Ramos (cell line): ENCODE measurements around the gene RILPL2.
"Not testable (repeated sequence)": the region's sequence is repeated elsewhere in the genome, so short reads cannot be mapped to it uniquely, and the experiment has no call there.

ENCODE experiments used
- in situ Hi-C: fragments of 300-500 bp; cut with MboI; formaldehyde crosslinking; loops from one replicate; pipeline ENCODE4 v1.14.3; 2022; ENCODE audit warnings: low sequenced_read_pairs; ENCODE audit not compliant: unreplicated experiment

Gene RILPL2, protein sequence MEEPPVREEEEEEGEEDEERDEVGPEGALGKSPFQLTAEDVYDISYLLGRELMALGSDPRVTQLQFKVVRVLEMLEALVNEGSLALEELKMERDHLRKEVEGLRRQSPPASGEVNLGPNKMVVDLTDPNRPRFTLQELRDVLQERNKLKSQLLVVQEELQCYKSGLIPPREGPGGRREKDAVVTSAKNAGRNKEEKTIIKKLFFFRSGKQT

DNA sequence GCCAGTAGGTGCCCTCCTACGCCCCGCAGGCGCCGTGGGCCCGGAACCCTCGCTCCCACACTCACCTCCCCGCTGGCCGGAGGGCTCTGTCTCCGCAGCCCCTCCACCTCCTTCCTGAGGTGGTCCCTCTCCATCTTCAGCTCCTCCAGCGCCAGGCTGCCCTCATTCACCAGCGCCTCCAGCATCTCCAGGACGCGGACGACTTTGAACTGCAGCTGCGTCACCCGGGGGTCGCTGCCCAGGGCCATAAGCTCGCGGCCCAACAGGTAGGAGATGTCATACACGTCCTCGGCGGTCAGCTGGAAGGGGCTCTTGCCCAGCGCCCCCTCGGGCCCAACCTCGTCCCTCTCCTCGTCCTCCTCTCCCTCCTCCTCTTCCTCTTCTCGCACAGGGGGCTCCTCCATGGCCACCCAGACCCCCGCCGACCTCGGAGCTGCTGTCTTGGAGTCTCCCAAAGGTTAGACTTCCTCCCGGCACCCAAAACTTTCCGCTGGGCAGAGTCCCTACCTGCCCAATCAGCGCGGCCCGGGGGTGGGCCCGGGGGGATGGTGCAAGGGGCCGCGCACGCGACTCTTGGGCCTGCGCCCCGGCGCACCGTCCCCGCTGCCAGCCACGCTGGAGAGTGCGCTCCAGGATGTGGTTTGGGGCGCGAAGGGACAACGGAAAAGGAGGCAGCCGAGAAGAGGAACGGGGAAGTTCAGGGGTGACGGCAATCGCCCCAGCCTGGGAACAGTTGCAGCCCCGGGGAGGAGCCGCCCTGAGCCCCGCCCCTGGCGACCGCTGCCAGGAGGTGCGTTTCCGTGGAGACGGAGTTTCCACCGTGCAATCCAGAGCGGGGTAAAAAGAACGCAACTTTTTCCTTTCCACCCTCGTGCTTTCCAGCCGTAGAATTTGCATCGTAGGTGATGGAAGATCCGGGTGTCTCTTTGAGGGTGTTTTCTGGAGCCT lies at the start of gene RILPL2:
TSS of gene RILPL2 (minus strand) at position 668 of the 948 bp plus-strand sequence. CDS start at position 404, 264 bp downstream.
- in situ Hi-C loops: no loop called here

DNA sequence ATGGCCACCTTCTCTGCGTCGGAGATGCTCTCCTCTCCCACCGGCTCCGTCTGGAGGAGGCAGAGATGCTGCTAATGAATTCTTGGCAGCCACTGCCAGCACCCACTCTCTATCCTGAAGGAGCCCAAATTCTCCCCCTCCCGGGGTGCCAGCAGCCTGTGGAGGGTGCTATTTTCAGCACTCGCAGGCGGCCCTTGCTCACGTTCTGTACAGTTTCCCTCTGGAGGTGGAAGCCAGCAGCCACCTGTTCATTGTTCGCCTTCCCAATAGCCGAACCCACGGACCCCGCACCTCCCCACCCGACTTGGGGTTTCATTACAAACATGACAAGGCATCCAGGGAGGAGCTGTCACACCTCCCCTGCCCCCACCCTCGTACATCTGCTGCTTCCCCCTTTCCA lies 49.3 kb upstream of the RILPL2 start:
- in situ Hi-C loops: no loop called here

DNA sequence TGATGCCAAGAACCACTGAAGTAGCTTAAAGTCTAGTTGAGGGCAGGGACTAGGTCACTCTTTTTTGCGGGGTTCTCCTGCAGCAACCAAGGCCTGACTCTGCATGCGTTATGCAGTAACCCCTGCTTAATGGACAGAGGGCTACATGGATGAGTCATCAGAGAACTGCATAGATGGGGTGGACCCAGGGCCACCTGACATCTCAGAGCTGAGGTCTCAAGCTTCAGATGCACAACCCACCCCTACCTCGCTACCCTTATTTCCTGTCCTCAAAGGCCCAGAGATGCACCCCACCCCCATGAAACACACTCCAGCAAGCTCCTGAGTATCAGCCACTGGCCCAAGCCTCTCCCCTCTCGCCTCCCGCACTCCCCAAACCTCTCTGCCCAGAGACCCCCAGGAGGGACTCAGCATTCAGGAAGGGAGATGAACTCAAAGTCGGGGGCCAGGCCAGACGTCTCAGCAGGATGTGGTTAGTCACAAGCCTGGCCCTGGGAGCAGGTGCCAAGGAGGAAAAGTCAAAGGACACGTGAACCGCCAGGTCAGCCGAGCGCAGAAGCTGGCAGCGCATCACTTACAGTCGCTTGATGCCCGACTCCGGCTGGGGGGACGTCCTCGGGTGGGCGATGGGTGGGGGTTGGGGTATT lies 47.2 kb upstream of the RILPL2 start:
- in situ Hi-C loops: no loop called here

DNA sequence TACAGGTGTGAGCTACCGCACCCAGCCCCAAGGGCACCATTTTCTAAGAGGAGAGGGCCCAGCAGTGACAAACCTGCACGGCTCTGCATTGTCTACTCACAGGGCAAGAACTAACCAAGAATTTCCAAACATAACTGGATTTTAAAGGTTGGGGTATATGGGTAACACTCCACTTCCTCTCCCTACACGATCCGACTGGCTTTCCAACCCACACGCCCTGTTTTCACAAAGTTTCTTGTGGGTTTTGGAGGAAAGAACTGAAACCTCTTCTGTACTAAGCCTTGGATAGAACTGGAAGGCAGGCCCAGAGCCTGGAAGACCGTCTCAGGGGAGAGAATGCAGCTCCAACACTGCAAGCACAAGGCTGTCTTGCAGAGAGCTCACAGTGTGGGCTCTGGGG lies 46.4 kb upstream of the RILPL2 start:
- in situ Hi-C loops: no loop called here

DNA sequence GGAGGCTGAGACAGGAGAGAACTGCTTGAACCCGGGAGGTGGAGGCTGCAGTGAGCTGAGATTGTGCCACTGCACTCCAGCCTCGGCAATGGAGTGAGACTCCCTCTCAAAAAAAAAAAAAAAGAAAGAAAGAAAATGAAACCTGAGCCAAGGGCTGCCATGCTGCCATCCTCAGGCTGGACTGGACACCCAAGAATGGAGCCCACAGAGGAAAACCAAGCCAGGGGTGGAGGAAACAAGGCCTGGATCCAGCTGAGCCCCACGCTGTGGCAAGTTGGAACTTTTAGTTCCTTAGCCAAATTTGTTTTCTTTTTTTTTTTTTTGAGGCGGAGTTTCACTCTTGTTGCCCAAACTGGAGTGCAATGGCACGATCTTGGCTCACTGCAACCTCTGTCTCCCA lies 44.8 kb upstream of the RILPL2 start:
- in situ Hi-C loops: not testable (repeated sequence)

DNA sequence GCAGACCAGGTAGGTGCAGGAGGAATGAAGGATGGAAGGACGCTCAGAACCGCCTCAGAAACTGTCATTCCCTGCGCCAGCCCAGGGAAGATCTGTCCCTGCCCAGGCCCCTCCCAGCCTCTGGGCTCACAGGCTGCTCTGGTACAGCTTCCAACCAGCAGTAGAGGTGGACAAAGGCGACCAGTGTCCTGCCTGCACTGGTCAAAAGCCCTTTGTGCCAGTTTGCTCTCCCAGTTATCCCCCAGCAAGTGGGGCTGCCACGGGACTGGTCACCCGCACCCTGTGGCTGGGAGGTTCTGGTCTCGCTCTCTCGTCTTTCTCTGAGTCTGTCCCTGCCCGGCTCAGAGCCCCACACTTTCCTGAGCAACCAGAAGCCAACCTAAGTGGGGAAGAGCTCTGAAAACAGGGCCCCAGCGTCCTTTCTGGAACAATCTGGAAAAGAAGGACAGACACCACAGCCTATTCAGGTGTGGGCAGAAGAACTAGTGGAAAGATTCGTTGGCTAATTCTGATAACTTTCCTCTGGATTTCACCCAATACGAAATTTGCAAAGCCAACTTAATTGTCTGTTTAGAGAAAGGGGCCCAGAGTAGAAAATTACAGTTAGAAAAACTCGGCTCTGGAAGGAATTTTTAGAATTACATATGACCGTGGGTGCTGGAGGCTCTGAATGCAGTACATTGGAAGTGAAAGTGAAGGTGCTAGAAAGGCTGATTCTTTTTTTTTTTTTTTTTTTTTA lies 43.1 kb upstream of the RILPL2 start:
- in situ Hi-C loops: no loop called here

DNA sequence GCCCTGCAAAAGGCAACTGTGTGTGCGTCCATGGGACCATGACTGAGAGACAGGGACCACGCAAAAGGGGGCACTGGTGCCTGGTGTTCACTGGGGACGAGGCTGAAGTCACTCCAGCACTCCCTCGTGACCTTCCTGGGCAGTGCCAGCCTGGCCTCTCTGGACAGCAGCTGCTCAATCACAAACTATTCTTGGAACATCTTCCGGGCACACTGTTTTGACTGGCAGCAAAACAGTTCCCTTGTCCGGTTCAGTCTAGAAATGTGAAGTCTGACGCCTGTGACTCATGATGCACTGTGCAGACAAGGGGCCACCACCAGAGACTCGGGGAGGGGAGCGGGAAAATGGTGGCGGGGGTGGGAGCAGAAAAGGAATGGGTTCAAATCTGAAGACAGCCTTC lies 42.3 kb upstream of the RILPL2 start:
- in situ Hi-C loops: no loop called here

DNA sequence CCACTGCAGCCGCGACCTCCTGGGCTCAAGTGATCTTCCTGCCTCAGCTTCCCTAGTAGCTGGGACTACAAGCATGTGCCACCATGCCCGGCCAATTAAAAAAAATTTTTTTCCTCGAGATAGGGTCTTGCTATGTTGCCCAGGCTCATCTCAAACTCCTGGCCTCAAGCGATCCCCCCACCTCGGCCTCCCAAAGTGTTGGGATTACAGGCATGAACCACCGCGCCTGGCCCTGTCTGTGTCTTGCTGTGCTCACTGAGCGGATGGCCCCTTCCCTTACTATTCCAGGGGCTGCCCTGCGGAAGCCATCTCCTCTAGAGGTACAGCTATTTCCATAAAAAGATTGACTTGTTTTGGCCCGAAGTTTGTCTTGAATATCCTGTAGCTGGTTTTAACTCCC lies 41.6 kb upstream of the RILPL2 start:
- in situ Hi-C loops: no loop called here

DNA sequence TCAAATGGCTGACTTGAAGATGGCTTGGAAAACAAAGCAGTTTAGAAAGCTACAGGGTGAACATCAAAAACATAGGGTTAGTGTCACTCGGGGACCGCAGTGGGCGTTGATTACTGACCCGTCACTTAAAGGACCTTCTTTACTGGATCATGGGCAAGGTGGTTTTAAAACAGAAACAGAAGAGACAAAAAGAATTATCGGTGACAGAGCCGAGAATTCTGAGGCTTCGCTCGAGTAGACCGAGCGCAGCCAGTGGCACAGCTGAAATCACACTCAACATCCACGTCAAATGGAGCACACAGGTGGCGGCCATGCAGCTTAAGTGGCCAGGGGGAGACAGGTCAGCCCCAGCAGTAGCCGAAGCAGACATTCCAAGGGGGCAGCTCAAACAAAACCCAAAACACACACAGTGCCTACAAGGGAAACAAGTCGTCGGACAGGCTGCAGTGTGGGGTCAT lies 38.8 kb upstream of the RILPL2 start:
- in situ Hi-C loops: no loop called here

DNA sequence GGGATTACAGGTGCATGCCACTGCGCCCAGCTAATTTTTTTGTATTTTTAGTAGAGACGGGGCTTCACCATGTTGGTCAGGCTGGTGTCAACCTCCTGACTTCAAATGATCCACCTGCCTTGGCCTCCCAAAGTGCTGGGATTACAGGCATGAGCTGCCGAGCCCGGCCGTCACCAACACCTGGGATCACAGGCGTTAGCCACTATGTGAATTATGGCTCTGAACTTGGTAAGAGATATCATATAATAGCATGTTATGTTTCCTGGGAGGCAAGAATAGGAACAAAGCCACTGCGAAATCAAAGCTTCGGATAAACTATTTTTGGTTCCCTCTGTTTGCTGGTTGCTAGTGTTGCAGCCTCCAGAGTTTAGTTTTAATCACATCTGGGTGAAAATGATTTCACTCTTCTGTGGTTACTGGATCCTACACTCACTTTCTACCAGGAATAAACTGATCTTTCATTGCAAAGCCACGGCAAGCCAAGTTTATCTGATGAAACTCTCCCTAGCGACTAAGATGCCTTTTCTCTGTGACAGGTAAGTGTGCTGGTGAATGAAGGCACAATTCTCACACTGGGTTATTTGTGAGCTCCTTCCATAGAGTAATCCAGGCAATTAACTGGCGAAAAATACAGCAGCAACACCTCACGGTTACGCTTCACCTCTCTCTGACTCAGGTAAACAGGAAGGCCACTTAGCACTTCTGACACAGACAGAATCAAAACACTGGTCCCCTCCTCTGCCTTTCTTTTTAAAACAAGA lies 38.2 kb upstream of the RILPL2 start:
- in situ Hi-C loops: no loop called here

DNA sequence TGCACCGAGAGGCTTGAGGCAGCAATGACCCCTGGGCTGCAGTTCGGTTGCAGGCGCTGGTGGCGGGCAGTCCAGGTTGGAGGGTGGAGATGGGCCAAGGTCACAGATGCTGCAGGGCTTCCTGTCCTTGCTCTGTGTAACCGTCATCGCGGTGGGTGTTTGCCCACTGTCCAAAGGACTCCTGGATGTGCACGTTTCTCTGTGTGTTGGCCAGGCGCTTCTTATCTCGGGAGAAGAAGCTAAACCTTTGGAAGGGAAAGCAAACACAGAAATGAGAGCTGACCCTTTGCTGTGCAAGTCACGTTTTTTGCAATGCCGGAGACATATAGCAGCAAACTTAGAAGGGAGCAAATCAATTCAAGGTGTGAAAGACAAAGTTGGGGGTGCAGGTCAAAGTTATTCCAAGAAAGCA lies 36.0 kb upstream of the RILPL2 start:
- in situ Hi-C loops: no loop called here

DNA sequence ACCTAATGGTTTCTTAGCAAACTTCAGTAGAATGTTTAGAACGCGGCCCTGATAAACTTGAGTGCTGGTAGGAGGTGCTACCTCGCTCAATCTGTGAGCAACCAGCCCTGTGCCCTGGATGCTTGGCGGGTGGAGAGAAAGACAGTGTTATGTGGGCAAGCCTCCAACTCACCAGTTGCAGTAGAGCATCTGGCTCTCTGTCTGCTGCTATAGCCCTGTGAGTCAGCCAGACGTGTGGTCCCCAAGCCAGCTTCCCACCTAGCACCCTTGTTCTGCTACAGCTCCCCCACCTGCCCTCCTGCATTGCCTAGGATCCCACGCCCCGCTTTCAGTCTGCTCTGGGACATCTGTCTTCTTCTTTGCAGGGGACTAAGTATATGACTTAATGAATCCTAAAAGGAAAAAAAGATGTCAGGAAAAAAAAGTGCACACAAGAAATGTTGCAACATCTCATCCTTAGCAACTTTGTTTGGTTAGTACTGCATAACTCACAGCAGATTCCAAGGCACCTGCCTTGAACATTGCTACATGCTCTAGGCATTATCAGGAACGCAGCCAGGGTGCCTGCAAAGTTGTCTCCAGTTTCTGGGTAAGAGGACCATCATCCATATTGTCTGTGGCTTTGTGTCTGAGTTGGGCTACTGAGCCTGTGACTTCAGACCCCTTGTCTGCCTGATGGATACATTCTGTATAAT lies 35.0 kb upstream of the RILPL2 start:
- in situ Hi-C loops: no loop called here

DNA sequence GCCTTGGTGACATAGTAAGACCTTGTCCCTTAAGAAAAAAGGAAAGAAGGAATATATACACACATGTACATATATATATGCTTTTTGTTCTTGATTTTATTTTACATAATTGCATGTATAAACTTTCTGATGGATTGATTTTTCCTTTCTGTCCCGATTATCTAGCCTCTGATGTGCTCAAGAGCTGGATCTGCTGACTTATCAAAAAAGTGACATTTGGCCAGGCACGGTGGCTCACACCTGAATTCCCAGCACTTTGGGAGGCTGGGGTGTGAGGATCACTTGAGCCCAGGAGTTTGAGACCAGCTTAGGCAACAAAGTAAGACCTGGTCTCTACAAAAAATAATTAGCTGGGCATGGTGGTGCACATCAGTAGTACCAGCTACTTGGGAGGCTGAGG lies 33.5 kb upstream of the RILPL2 start:
- in situ Hi-C loops: no loop called here

DNA sequence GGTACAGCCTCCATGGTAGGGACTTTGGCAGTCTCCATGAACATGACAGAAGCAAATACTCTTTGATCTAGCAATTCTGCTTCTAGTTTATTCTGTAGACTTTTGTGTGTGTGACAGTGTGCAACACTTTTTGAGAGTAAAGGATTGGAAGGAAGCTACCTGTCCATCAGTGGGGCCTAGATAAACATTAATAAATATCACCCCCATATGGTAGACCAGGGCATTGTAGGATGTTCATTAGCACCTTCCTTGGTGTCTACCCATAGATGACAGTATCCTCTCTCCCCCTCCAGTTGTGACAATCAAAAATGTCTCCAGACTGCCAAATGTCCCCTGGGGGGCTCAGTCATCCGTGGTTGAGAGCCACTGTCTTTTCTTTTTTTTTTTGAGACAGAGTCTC lies 32.3 kb upstream of the RILPL2 start:
- in situ Hi-C loops: no loop called here

DNA sequence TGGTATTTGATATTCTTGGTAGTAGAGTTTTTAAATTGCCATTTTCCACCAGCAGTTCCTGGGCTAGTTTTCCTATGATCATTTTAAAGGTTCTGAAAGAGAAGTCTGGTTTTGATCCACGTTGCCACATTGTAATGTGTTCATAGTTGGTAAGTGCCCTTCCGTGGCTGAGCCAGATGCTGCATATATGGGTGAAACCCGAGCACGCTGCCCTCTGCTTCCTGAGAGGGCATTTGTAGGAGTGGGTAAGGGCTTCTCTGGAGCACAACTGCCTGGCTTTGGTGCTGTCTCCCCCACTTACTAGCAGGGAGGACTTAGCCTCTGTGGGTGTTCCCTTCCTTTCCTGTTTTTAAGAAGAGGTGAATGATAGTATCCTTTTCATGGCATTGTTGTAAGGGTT lies 28.6 kb upstream of the RILPL2 start:
- in situ Hi-C loops: no loop called here

DNA sequence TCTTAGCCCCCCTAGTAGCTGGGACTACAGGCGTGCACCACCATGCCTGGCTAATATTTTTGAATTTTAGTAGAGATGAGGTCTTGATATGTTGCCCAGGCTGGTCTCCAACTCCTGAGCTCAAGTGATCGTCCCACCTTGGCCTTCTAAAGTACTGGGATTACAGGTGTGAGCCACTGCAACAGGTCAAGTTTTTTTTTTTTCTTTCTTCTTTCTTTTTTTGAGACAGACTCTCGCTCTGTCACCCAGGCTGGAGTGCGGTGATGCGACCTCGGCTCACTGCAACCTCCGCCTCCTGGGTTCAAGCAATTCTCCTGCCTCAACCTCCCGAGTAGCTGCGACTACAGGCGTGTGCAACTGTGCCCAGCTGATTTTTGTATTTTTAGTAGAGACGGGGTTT lies 26.7 kb upstream of the RILPL2 start:
- in situ Hi-C loops: not testable (repeated sequence)

DNA sequence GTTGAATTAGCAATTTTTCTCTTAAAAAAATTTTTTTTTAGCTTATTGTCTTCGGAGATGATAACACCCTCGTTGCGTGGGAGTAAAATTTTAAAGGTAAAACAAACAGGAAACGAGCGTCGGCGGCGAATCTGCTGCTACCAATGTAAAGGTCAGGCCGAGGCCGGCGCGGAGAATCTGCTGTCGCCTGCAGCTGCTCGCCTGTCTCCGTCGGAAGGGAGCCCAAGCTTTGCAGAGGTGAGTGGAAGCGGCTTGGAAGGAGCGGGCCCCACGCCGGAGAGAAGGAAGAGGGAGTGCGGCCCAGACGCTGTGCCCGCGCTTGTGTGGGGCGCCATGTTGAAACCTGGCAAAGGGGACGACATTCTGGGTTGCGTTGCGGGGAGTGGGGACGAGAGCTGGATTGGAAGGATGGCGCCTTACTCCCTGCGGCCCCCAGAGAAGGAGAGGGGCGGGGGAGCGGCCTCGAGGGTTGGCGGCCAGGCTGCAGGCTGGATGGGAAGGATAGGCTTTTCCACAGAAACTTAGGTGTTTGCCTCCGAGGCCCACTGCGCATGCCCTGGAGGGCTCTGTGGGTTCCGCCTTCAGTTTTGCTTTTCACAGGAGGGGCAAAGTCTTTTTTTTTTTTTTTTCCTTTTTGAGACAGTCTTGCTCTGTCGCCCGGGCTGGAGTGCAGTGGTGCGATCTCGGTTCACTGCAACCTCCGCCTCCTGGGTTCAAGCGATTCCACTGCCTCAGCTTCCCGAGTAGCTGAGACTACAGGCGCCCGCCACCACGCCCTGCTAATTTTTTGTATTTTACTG lies 21.7 kb upstream of the RILPL2 start, which contains the start of gene SNRNP35:
TSS of gene SNRNP35 (plus strand) at position 160 of the 800 bp plus-strand sequence. CDS start 7,402 bp downstream, outside the sequence.
- in situ Hi-C loops: no loop called here

DNA sequence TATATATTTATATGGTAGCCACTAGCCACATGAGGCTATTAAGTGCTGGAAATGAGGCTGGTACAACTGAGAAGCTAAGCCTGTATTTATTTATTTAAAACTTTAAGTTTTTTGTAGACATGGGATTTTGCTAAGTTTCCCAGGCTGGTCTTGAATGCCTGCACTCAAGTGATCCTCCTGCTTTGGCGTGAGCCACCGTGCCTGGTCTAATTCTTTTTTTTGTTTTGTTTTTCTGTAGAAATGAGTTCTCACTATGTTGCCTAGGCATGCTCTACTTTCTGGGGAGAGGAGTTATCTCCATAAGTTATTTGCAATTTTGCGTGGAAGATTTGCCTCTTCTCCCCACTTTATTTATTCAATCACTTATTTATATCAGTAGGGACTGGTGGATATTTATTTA lies 16.7 kb upstream of the RILPL2 start:
- in situ Hi-C loops: no loop called here
